Spleen (tissue), 11 donors: ENCODE measurements around the gene FTO. TPM values are rescaled to one million over a fixed set of nuclear protein-coding genes. Genes with fewer than 3 reads are reported as not detected.

ENCODE experiments used
- DNase-seq: peaks from one replicate; pipeline ENCODE4 v3.0.0-alpha.2; 2020
- H3K27ac ChIP-seq, 8 donors: fragments of 200-600 bp; sonication (generic) in 7 of 8; 1 replicate in 4 of 8; 2 replicates in 4 of 8; pipeline versions ENCODE4 v1.5.0 to v1.8.0; 2016 to 2021; ENCODE audit warnings: inconsistent platforms in 4 of 8, mild to moderate bottlenecking in 4 of 8, moderate library complexity in 1 of 8
- H3K27me3 ChIP-seq, 7 donors: fragments of 200-600 bp; sonication (generic) in 6 of 7; replicated peaks in 1 of 7; 1 replicate in 4 of 7; 2 replicates in 3 of 7; pipeline versions ENCODE4 v1.5.0 to v1.8.0; 2016 to 2021; ENCODE audit warnings: inconsistent platforms in 3 of 7, mild to moderate bottlenecking in 1 of 7
- H3K36me3 ChIP-seq, 6 donors: fragments of 200-600 bp; sonication (generic) in 5 of 6; 1 replicate in 4 of 6; 2 replicates in 2 of 6; pipeline versions ENCODE4 v1.5.0 to v1.8.0; 2016 to 2021; ENCODE audit warnings: inconsistent platforms in 2 of 6
- H3K4me1 ChIP-seq, 6 donors: fragments of 200-600 bp; sonication (generic) in 5 of 6; 1 replicate in 3 of 6; 2 replicates in 3 of 6; pipeline versions ENCODE4 v1.5.0 to v1.8.0; 2016 to 2021; ENCODE audit warnings: inconsistent platforms in 3 of 6
- H3K4me3 ChIP-seq, 8 donors: fragments of 200-600 bp; sonication (generic) in 7 of 8; 1 replicate in 4 of 8; 2 replicates in 4 of 8; pipeline versions ENCODE4 v1.5.0 to v1.8.0; 2016 to 2021; ENCODE audit warnings: inconsistent platforms in 4 of 8, mild to moderate bottlenecking in 4 of 8, moderate library complexity in 2 of 8
- H3K9me3 ChIP-seq, 8 donors: fragments of 200-600 bp; sonication (generic) in 7 of 8; 1 replicate in 4 of 8; 2 replicates in 4 of 8; pipeline versions ENCODE4 v1.5.0 to v1.8.0; 2016 to 2021; ENCODE audit warnings: inconsistent platforms in 4 of 8
- CTCF ChIP-seq, 11 experiments: fragments of 200-600 bp in 7 of 11; fragments of 450-650 bp in 4 of 11; sonication (generic) in 4 of 11; IDR thresholded peaks in 8 of 11; conservative IDR thresholded peaks in 3 of 11; 1 replicate in 7 of 11; 2 replicates in 4 of 11; pipeline versions ENCODE4 v1.4.0 to v1.8.0; 2016 to 2021; ENCODE audit warnings: antibody characterized with exemption in 11 of 11, inconsistent platforms in 4 of 11, mild to moderate bottlenecking in 1 of 11
- POLR2A ChIP-seq, 3 donors: fragments of 450-650 bp; IDR thresholded peaks; one replicate each; pipeline ENCODE4 v1.5.1; 2017; ENCODE audit warnings: antibody characterized with exemption in 3 of 3, mild to moderate bottlenecking in 1 of 3
- POLR2AphosphoS5 ChIP-seq, 3 donors: sonication (generic); formaldehyde crosslinking; IDR thresholded peaks; one replicate each; pipeline ENCODE4 v1.5.1; 2017; ENCODE audit warnings: antibody characterized with exemption in 3 of 3
- WGBS, 5 donors: extraction: QIAGEN DNeasy Blood & Tissue Kit in 3 of 5; methylation state at CpG; one replicate each; pipeline versions ENCODE4 v1.1.5 to v1.1.7; 2013 to 2018; 5-methylcytosine and 5-hydroxymethylcytosine counted together
- intact Hi-C: fragments of 100-400 bp; cut with DNase I; formaldehyde crosslinking; loops from one replicate; pipeline ENCODE4 v1.15.0; 2023; ENCODE audit warnings: low total_unique reads
- polyA plus RNA-seq, 3 donors: library from polyadenylated mRNA; stranded (reverse); fragments of 200-250 nt; gene quantifications; one replicate each; pipeline ENCODE4 v1.2.1, GENCODE V29; 2013
- total RNA-seq, 7 donors: library from RNA; depleted of rRNA in 3 of 7; stranded (reverse); fragments of >200 nt in 3 of 7; fragmentation: NEBNext Ultra II Directional in 4 of 7; extraction: Animal tissue kit (Norgen Biotek cat#: 25700) in 4 of 7; gene quantifications; one replicate each; pipeline versions ENCODE4 v1.1.0 to v1.2.1, GENCODE V29; 2016 to 2021
- donor health status: healthy with polysubstance abuse.
- donor health status: DM: no; HTN: no; CAD: no; lungs with moderate emphysema.
- donor health status: DM: no; HTN: no; CAD: no.
- donor health status: Bipolar disorder and iron deficiency.
- donor health status: healthy.
- donor health status: DM: no; HTN: no; CAD: no.
- donor health status: DM: yes; HTN: yes; CAD: no.

Gene FTO
- total and polyA plus RNA-seq, 10 donors, result 6.8 to 89.8 (median 68.4) TPM

GRCh38 chr16:54059319-54059718 lies 355.4 kb downstream of the FTO start:
- intact Hi-C loops, result no loop called here
- DNase-seq, result no peak
- Histone ChIP-seq H3K27me3 (no peaks in the 10 kb centered on the region), H3K27ac (no peak overlapping the region), H3K4me3 (no peak overlapping the region), H3K4me1 (no peaks in the 10 kb centered on the region), H3K9me3 (no peaks in the 10 kb centered on the region), H3K36me3 (peaks cover 0 to 6% (median 0%) of the 10 kb centered on the region in 6 donors)
- no peak for TF ChIP-seq POLR2AphosphoS5 (IDR thresholded peaks at IDR 0.05)
- TF ChIP-seq CTCF (IDR thresholded peaks at IDR 0.05 in 8 of 11, conservative IDR thresholded peaks at IDR 0.05 in 3 of 11), result no peak
- no peak for TF ChIP-seq POLR2A (IDR thresholded peaks at IDR 0.05)
- WGBS, 5 donors, result 87 to 92% (median 89%) methylated on average over 6 of the region's 6 CpGs

- Histone ChIP-seq H3K4me1 (no peaks in the 10 kb centered on the region), H3K4me3 (no peak overlapping the region), H3K9me3 (no peaks in the 10 kb centered on the region), H3K27ac (no peak overlapping the region), H3K36me3 (peaks cover 0 to 6% (median 0%) of the 10 kb centered on the region in 6 donors), H3K27me3 (no peaks in the 10 kb centered on the region)
- no peak for DNase-seq
- TF ChIP-seq POLR2AphosphoS5 (IDR thresholded peaks at IDR 0.05) (no peak), POLR2A (IDR thresholded peaks at IDR 0.05) (no peak), CTCF (IDR thresholded peaks at IDR 0.05 in 8 of 11, conservative IDR thresholded peaks at IDR 0.05 in 3 of 11) (no peak)
- intact Hi-C loops, result no loop called here
- WGBS, 5 donors, result 84 to 91% (median 90%) methylated on average over 10 of the region's 10 CpGs
Measured at GRCh38 chr16:54060599-54061421, 356.9 kb downstream of the FTO start.

- 94 to 96% (median 95%) methylated on average over 6 of the region's 6 CpGs for WGBS, 5 donors
Measured at GRCh38 chr16:54061454-54061853, 357.5 kb downstream of the FTO start.

More at GRCh38 chr16:54061454-54061853, 357.5 kb downstream of the FTO start:
- TF ChIP-seq POLR2AphosphoS5 (IDR thresholded peaks at IDR 0.05) (no peak), POLR2A (IDR thresholded peaks at IDR 0.05) (no peak), CTCF (IDR thresholded peaks at IDR 0.05 in 8 of 11, conservative IDR thresholded peaks at IDR 0.05 in 3 of 11) (no peak)
- H3K9me3 ChIP-seq, result no peaks in the 10 kb centered on the region
- no peaks in the 10 kb centered on the region for H3K4me1 ChIP-seq
- no peak for DNase-seq
- peaks cover 0 to 6% (median 0%) of the 10 kb centered on the region in 6 donors for H3K36me3 ChIP-seq
- intact Hi-C loops, result no loop called here
- no peak overlapping the region for H3K4me3 ChIP-seq
- no peak overlapping the region for H3K27ac ChIP-seq
- no peaks in the 10 kb centered on the region for H3K27me3 ChIP-seq
